CD4-positive, alpha-beta T cell treated with Interleukin-6 for 4 hours (primary cell): ENCODE data around the gene DNAJB1.
A peak's percentile ranks its signal among the peaks of the same experiment; 100 is the strongest.
"Not testable (repeated sequence)": the region's sequence is repeated elsewhere in the genome, so short reads cannot be mapped to it uniquely, and the experiment has no call there.

Experiments
- DNase-seq: peaks from one replicate; pipeline ENCODE4 v3.0.0-alpha.2; 2020; ENCODE audit warnings: mixed read lengths

The DNAJB1 gene

DNA sequence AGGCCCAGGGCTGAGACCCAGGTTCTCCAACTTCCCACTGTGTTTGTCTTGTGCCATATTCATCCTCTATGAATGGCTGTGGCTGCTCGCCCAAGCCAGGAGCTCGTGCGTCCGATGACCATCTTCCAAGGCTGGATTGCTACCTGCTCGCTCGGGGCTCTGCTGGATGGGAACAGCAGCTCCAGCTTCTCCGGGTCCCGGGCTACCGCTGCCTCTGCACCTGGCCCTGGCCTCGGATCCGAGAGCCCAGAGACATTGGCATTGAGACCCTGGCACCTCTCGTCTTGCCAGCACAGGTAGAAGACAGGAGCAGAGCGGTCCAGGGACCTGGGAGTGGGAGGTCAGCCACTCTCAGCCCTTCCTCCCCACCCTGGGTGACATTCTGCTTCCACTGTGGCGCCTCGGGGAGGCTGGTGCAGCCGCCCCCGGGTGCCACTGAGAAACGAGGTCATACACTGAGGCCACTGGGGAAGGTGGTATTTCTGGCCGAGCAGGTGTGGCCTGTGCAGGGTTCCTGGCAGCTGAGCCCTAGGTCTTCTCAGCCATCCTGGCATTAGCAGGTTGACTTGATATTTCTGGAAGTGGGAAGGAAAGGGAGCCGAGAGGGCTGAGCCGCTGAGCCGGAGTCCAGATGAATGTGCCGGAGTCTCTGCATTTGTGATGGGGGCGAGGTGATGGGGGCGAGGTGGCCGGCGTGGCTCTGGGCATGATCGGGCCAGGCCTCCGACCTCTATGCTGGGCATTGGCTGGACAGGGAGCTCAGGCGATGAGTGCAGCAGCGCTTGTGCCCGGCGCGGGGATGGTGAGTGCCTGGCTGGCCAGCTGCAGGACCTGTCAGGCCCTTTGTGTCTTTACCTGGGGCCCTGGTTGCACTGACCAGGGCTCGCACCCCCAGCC is 35.1 kb upstream of the DNAJB1 start:
- no peak for DNase-seq

DNA sequence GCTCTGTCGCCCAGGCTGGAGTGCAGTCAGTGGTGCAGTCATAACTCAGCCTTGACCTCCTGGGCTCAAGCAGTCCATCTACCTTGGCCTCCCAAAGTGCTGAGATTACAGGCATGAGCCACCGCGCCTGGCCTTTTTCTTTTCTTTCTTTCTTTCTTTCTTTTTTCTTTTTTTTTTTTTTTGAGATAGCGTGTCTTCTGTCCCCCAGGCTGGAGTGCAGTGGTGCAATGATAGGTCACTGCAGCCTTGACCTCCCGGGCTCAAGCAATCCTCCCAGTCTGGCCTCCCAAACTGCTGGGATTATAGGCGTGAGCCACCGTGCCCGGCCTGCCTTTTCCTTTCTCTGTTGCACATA is 33.8 kb upstream of the DNAJB1 start:
- DNase-seq = not testable (repeated sequence)

DNA sequence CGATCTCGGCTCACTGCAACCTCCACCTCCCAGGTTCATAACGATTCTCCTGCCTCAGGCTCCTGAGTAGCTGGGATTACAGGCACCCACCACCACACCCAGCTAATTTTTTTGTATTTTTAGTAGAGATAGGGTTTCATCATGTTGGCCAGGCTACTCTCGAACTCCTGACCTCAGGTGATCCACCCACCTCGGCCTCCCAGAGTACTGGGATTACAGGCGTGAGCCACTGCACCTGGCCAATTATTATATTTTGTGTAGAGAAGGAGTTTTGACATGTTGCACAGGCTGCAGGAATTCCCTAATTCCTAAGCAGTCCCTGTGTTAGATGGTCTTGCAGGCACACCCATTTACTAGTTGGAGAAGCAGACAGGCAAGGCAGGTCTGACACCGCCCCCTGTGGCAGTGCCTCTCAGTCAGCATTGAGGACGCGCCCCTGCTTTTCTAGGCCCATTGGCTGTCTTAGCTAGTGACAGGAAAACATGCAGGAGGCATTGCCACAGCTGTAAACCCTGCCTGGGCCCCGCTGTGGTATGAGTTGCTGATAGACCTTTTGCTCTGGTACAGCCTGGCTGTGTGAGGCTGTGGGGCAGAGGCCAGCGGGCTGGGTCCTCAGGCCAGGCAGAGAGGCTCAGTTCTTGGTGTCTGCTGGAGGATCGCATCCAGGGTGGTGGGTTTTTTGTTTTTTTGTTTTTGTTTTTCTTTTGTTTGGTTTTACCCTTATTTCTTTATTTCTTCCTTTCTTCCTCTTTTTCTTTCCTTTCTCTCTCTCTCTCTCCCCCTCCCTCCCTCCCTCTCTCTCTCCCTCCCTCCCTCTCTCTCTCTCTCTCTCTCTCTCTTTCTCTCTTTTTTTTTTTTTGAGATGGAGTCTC is 33.2 kb upstream of the DNAJB1 start:
- peak; percentile 88 for DNase-seq

DNA sequence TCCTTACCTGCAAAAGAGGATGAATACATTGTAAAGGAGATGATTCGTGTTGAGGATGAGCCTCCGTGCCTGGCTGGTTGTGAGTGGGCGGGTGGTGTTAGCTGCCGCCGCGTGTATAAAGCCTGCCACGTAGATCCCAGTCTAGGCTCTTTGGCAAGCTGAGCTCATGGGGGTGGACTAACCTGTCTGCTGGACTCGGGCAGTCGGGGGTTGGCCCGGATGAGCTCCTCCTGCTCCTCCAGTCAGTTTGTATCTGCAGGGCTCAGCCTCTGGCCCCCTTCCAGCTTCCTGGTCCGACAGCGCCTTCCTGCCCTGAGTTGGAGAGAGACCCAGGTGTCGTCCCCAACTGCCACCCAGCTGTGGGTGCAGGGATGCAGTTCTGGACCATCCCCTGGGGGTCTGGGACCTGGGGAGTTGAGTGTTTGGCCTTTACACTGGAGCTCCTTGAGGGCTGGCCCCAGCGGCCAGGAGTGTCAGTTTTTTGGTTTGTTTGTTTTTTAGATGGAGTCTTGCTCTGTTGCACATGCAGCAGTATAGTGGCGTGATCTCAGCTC is 32.1 kb upstream of the DNAJB1 start:
- DNase-seq = no peak

DNA sequence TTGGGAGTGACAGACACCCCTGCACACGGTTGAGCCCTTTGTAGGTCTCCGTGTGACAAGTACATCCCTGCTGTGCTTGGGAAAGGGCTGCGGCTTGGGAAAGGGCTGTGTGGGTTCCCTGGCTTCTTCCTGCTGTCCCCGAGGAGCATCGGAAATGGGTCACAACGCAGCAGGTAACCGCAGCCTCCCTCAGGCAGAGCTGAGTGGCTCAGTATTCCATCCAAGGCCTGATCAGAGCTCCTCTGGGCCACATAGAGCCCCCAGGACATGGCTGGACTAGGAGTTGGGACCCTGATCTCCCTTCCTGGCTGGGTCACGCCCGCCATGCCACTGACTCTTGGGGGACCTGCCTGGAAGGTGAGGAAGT is 27.5 kb upstream of the DNAJB1 start:
- DNase-seq = no peak

DNA sequence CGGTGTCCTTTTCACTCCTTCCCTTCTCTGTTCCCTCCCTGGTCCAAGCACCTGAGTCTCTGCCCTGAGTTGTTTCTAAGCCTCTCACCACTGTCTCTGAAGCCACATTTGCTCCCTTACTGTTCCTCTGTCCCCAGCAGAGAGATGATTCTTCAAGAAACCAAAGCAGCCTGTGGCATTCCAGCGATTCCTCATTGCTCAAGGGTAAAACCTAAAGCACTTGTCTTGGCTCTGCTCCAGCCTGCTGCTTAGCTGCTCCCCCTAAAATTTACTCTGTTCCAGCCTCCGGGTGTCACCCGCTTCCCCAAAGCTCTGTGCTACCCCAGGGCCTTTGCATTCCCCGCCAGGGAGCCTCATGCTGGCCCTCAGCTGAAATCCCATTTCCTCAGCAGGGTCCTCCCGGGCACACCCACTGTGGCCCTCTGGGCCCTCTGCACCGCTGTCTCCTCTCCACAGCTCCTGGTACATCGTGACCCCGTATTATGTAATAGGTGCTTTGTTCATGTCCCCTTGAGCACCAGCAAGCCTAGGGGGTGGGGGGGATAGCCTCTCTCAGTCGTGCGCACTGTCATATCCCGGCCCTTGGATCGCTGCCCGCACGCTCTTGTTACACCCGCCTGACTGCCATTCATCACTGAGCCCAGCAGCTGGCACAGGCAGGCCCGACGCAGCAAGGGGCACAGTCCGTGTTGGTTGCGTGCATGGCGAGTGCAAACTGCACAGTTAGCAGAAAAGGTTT is 26.9 kb upstream of the DNAJB1 start:
- DNase-seq = no peak

DNA sequence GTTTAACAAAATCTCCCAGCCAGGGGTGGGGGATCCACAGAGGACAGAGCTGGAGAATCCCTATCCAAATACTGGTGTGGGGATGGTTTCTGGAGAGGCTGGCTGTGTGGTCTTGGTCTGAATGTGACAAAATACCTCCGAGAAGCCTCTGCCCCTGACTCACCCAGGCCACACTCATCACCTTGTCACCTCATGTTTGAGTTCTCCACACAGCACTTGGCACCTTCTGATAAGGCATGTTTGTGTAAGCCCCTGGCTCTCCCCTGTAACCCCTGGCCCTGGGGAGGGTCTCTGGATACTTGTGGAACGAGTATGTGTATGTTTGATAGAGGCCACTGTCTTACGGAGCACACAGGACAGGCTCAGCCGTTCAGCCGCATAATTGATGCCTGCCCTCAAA is 25.9 kb upstream of the DNAJB1 start:
- DNase-seq = no peak

DNA sequence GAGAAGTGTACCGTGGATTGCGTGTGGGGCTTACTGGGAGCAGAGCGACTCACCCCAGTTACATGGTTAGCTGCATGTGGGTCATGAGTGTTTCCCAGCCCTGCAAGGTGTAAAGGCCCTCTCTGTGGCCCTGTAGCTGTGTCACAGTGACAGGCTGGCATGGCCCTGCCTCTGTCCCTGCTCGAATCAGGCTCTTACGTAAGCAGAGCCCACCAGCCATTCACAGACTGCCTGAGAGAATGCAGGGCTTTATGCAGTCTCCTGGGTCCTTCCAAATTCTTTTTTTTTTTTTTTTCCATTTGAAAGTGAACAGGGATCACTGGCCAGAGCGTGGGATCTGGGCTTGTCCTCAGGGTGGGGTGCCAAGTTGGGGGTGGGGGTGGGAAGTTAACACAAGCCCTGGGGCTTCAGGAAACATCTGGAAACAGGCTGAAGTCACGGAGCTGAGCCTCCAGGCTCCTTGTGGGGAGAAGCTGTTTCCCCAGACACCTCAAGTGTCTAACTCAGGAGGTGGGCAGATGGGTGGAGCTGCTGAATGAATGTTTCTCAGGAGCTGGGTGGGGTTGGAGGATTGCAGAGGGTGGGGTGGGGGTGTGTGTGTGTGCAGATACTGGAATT is 24.6 kb upstream of the DNAJB1 start:
- no peak for DNase-seq

DNA sequence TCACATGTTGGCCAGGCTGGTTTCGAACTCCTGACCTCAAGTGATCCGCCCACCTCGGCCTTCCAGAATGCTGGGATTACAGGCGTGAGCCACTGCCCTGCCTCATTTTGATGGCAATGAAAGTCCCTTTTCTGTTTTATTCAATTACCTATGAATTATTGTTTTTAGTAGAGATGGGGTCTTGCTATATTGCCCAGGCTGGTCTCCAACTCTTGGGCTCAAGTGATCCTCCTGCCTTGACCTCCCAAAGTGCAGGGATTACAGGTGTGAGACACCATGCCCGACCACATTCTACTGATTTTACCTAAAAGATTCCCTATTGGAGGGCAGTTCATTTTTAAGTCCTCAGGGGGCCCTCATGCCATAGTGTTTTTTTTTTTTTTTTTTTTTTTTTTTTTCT is 23.8 kb upstream of the DNAJB1 start:
- not testable (repeated sequence) for DNase-seq

DNA sequence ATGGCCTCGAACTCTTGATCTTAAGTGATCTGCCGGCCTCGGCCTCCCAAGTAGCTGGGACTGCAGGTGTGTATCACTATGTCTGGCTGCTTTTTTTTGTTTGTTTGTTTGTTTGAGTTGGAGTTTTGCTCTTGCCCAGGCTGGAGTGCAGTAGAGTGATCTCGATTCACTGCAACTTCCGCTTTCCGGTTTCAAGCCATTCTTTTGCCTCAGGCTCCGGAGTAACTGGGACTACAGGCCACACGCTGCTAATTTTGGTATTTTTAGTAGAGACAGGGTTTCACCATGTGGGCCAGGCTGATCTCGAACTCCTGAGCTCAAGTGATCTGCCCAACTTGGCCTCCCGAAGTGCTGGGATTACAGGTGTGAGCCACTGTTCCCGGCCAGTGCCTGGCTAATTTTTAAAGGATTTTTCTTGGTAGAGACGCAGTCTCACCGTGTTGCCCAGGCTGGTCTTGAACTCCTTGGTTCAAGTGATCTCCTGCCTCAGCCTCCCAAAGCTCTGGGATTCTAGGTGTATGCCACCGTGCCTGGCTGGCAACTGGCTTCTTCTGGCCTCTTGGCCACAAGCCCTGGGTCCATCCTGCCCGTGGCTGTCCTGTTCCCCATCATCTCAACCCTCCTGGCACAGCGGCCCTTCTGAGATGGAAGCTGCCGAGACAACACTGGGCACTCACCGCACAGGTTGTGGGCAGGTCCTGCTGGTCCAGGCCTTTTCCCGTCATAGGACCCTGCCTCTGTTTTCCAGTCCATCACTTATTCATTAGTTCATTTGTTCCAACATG is 22.7 kb upstream of the DNAJB1 start:
- DNase-seq = no peak

DNA sequence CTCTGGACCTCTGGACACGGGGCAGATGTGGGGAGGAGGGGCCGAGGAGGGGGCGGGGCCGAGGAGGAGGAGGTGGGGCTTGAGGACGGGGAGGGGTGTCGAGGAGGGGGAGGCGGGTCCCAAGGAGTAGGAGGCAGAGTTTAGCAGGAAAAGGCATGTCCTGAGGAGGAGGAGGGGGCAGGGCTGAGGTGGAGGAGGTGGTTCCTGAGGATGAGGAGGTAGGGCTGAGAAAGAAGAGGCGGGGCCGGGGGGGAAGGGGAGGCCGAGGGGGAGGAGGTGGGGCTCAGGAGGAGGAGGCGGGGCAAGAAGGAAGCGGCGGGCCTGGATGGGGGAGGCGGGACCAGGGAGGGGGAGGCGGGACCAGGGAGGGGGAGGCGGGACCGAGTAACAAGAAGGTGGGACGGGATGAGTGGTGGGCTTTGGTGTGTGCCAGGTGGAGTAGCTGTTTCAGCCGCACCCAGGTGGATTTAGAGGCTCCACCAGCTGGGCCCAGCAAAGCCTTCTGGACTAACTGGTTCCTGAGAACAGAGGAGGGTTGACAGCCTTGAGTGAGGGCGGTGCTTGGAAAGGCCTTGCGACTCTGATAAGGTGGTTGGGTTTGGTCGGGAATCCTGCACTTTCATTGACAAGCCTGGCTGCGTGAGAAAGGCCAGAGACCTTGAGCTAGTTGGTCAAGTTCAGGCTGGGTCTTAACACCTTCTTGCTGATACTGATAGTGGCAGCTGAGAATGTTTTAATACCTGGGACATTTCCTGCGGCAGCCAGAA is 18.9 kb upstream of the DNAJB1 start:
- DNase-seq = peak; percentile 71

DNA sequence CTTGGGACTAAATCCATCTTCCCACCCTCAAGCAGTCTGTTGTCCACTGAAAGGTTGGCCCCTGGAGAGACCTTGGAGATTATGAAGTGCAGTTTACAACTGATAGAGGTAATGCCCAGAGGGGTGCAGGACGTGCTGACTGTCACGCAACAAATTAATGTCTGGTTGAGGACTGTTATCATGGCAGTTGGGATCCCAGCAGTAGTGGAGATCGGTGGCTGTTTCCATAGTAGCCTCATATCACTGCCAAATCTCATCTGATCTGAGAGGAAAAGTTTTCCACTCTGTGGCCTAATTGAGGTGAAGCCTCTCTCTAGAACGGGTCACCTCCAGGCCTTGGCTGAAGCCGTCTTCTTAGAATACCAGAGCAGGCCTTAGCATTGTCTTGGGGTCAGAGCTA is 15.3 kb upstream of the DNAJB1 start:
- no peak for DNase-seq

DNA sequence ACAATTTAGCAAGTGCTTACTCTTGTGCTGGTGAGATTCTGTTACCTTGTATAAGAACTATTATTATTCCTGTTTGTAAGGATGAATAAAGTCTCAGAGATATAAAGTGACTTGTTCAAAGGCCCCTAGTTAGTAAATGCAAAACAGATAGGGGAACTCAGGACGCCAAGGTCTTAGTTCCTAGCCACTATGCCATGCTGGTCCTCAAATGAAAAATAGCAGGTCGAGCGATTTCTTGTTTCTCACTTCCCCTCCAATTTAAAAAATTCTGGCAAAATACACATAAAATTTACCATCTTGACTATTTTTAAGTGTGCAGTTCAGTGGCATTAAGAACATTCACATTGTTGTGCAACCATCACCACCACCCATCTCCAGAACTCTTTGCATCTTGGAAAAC is 12.3 kb upstream of the DNAJB1 start:
- DNase-seq = no peak

DNA sequence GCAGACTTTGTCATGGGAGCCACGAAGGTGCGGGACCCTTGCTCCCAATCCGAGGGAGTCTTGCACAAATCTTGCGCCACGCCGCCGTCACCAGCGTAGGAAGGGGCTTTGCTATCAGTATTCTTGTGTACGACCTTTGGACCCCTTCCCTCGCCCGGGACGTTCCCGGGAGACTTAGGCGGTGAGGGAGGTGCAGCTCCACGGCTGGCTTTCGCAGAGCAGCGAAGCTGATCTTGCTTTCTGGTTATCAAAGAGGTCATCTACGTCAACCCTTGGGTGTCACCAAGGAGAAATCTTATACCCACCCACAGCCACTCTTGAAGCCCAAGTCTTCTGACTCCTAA is 11.8 kb upstream of the DNAJB1 start:
- no peak for DNase-seq

DNA sequence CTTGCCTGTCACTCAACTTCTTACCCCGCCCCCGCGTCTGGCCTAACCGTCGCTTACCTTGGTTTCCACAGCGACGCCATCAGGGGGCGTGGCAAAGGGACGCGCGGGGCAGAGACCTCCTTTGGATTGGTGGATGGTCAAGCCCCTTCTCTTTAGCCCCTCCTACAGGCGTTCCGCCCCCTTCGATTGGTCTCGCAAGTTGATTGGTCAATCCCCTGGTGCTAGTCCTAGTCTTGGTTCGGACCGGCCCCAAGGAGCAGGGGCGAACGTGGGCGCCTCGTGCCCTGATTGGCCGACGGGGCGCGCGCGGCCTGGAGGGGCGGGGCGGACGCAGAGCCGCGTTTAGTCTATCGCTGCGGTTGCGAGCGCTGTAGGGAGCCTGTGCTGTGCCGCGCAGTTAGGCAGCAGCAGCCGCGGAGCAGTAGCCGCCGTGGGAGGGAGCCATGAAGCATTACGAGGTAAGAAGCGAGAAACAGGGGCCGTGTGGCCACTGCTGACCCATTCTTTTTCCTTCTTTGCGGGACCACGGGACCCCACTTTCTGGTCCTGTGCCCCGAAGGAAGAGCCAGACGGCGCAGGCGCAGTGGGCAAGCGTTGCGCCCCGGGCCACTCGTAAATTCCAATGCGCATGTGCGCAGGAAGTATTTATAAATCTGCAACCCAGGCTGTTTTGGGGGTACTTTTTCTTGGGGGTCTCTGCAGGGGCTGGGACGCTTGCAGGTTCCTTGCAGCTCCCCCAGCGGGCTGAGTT is 11.2 kb upstream of the DNAJB1 start, which contains the start of gene TECR:
TSS of gene TECR (plus strand) at position 341 of the 751 bp plus-strand sequence. CDS start at position 444, 103 bp downstream.
- DNase-seq = peak; percentile 100

DNA sequence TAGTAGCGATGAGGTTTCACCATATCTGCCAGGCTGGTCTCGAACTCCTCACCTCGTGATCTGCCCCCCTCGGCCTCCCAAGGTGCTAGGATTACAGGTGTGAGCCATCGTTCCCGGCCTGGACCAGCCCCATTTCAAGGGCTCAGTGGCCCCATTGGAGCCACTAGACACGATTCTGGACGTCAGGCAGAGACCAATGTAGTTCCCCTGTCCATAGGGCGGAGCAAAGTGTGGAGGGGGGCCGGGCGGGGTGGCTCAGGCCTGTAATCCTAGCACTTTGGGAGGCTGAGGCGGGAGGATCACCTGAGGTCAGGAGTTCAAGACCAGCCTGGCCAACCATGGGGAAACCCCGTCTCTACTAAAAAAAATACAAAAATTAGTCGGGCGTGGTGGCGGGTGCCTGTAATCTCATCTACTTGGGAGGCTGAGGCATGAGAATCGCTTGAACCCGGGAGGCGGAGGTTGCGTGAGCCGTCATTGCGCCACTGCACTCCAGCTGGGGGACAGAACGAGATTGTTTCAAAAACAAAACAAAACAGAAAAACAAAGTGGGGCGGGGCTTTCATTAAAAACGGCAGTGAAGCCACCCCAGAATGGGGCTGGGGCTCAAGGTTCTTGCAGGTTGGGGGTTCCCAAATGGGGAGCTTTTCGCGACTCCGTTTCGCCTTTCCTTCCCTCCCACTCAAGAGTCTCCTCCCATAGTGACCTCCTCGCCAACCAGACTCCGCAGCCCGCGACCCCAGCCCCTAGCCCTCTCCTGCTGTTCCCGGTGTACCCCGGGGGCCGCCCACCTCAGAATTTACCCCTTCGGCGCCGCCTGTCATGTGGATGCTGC is 10.4 kb upstream of the DNAJB1 start:
- no peak for DNase-seq

DNA sequence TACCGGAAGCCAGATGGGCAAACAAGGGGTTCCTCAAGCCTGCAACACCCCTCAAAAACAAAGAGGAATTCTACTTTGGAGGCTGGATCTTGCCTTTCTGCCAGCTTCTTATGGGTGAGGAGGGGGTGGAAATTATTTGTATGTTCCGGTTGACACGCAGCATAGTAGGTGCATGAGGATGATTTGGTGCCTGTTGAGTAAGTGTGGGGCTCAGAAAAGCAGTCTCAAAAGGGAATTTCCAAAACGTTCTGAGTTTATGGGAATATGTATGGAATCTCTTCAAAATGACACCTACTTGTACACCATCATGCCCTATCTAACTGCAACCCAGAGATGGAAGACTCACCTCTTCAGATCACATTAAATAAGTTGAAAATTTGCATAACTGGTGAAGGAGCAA is 8.2 kb upstream of the DNAJB1 start:
- DNase-seq = no peak

DNA sequence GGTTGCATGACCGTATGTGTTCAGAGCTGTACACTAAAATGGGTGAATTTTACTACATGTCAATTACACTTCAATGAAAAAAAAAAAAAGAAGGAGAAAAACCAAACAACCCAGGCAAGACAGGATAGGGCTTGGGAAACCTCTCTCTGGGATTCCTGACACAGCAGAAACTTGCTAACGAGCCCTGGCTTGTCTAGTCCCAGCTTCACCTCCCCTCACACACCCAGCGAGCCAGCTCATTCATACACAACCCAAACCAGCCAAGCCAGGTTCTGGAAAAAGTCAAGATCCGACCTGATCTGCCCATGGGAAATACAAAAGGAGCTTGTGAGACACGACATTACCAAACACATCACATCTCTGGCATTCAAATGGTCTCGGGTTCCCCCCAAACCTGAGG is 7.5 kb upstream of the DNAJB1 start:
- no peak for DNase-seq

DNA sequence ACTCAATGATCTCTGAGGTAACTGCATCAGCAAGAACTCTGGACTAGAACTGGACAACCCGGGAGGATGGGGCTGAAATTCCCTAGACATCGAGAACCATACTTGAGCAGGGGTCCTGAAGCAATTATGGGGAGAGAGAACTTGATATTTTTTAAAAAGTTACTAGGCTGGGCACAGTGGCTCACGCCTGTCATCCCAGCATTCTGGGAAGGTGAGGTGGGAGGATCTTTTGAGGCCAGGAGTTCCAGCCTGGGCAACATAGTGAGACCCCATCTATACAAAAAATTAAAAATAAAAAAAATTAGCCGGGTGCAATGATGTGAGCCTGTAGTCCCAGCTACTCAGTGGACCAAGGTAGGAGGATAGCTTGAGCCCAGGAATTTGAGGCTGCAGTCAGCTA is 2.3 kb upstream of the DNAJB1 start:
- no peak for DNase-seq
